Osteoblast (primary cell): ENCODE measurements around the gene METAP1D. TPM values are rescaled to one million over a fixed set of nuclear protein-coding genes. Genes with fewer than 3 reads are reported as not detected.

ENCODE experiments used
- DNase-seq: peaks from one replicate; pipeline ENCODE4 v3.0.0; 2011; ENCODE audit warnings: low spot score, mixed read lengths; ENCODE audit not compliant: insufficient read length; ENCODE audit errors: missing footprints
- H2AFZ ChIP-seq: 2 replicates; pipeline ENCODE4 v1.6.0; 2011; ENCODE audit warnings: mild to moderate bottlenecking, low read length
- H3K27ac ChIP-seq: 2 replicates; pipeline ENCODE4 v1.5.1; 2011; ENCODE audit warnings: mild to moderate bottlenecking, low read depth, low read length, moderate library complexity
- H3K27me3 ChIP-seq: 2 replicates; pipeline ENCODE4 v1.6.0; 2012; ENCODE audit warnings: mild to moderate bottlenecking, control low read depth, inconsistent platforms, low read length, moderate library complexity; ENCODE audit not compliant: insufficient read depth
- H3K36me3 ChIP-seq: 2 replicates; pipeline ENCODE4 v1.5.1; 2011; ENCODE audit warnings: mild to moderate bottlenecking, low read length, control low read depth, moderate library complexity; ENCODE audit not compliant: insufficient read depth
- H3K4me1 ChIP-seq: 2 replicates; pipeline ENCODE4 v1.5.1; 2011; ENCODE audit warnings: mild to moderate bottlenecking, low read length, control low read depth, moderate library complexity; ENCODE audit not compliant: insufficient read depth
- H3K4me2 ChIP-seq: 2 replicates; pipeline ENCODE4 v1.6.0; 2011; ENCODE audit warnings: mild to moderate bottlenecking, low read length; ENCODE audit not compliant: insufficient read depth
- H3K4me3 ChIP-seq: fragments of 200-600 bp; sonication (generic); 3 replicates; pipeline ENCODE4 v1.5.1; 2012; ENCODE audit warnings: mild to moderate bottlenecking, low read length, inconsistent platforms; ENCODE audit not compliant: insufficient read depth
- H3K79me2 ChIP-seq: 2 replicates; pipeline ENCODE4 v1.6.0; 2012; ENCODE audit warnings: mild to moderate bottlenecking, low read length, control low read depth, inconsistent platforms; ENCODE audit not compliant: insufficient read depth
- H3K9me3 ChIP-seq: 2 replicates; pipeline ENCODE4 v1.5.1; 2011; ENCODE audit warnings: low read depth, low read length, control low read depth
- H4K20me1 ChIP-seq: 2 replicates; pipeline ENCODE4 v1.6.0; 2012; ENCODE audit warnings: mild to moderate bottlenecking, low read length, control low read depth; ENCODE audit not compliant: insufficient read depth
- CTCF ChIP-seq: IDR thresholded peaks from 2 replicates; pipeline ENCODE4 v1.5.1; 2011; ENCODE audit warnings: mild to moderate bottlenecking, low read depth, low read length, moderate library complexity; ENCODE audit errors: extremely low read depth
- total RNA-seq: library from RNA; depleted of rRNA; stranded (reverse); fragments of >200 nt; gene quantifications from 2 replicates; pipeline ENCODE4 v1.2.3, GENCODE V29; 2012

The METAP1D gene
- total RNA-seq, 1 donor = 11.2 TPM

DNA sequence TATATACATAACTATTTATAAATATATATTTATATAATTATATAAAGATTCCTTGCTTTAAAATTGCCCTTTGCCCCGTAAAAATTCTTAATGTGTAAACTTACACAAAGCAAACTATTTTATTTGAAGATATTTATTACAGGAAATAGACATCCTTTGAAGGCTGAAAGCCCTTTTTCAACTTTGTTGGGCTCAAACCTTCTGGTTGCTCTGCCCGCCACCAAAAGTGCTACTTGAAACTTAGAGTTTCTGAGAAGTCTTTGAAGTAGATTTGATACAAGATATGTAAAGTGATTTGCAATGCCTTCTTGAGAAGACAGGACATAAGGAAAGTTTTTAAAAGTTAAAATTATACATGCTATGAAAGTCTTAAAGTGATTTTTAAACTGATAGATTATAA lies 36.6 kb upstream of the METAP1D start:
- Histone ChIP-seq H3K4me3 (no peak overlapping the region), H3K4me1 (peaks cover 21% of the 10 kb centered on the region), H3K27me3 (no peaks in the 10 kb centered on the region), H2AFZ (no peak overlapping the region), H3K36me3 (peaks cover 7% of the 10 kb centered on the region), H3K4me2 (no peak overlapping the region), H3K9me3 (no peaks in the 10 kb centered on the region), H4K20me1 (no peaks in the 10 kb centered on the region), H3K27ac (no peak overlapping the region), H3K79me2 (peaks cover 20% of the 10 kb centered on the region)
- TF ChIP-seq CTCF = no peak
- no peak for DNase-seq

- no peak for TF ChIP-seq CTCF
- H3K27ac ChIP-seq = no peak overlapping the region
- H3K4me3 ChIP-seq = no peak overlapping the region
- H3K27me3 ChIP-seq = no peaks in the 10 kb centered on the region
- H3K4me1 ChIP-seq = peaks cover 13% of the 10 kb centered on the region
- no peaks in the 10 kb centered on the region for H4K20me1 ChIP-seq
- H2AFZ ChIP-seq = no peak overlapping the region
- DNase-seq = no peak
- H3K4me2 ChIP-seq = no peak overlapping the region
- H3K36me3 ChIP-seq = peaks cover 7% of the 10 kb centered on the region
- H3K9me3 ChIP-seq = no peaks in the 10 kb centered on the region
- peaks cover 20% of the 10 kb centered on the region for H3K79me2 ChIP-seq
Measured at GRCh38 chr2:171964308-171964707, 35.4 kb upstream of the METAP1D start.

- H3K4me3 ChIP-seq = no peak overlapping the region
- TF ChIP-seq CTCF = no peak
Measured at GRCh38 chr2:171965238-171965637, 34.5 kb upstream of the METAP1D start.

DNA sequence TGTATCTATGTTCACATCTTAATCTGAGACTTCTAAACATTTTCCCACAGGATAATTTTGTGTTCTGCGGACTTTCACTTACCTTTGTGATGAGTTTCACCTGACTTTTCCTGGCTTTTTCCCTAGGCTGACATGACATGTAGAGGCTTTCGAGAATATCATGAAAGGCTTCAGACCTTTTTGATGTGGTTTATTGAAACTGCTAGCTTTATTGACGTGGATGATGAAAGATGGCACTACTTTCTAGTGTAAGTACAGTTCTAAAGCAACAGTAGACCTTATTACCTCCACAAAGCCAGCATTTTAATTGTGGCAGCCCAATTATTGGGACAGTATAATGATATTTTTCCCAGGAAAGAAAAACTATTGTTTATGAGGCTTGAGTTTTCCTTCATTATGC lies 34.1 kb upstream of the METAP1D start:
- H2AFZ ChIP-seq = no peak overlapping the region
- no peak for DNase-seq
- TF ChIP-seq CTCF = no peak
- peaks cover 7% of the 10 kb centered on the region for H3K36me3 ChIP-seq
- no peak overlapping the region for H3K4me2 ChIP-seq
- no peaks in the 10 kb centered on the region for H4K20me1 ChIP-seq
- H3K79me2 ChIP-seq = peaks cover 11% of the 10 kb centered on the region
- H3K4me1 ChIP-seq = peaks cover 2% of the 10 kb centered on the region
- no peaks in the 10 kb centered on the region for H3K9me3 ChIP-seq
- no peak overlapping the region for H3K27ac ChIP-seq
- no peak overlapping the region for H3K4me3 ChIP-seq
- H3K27me3 ChIP-seq = no peaks in the 10 kb centered on the region

More at GRCh38 chr2:171965238-171965637, 34.5 kb upstream of the METAP1D start:
- no peaks in the 10 kb centered on the region for H4K20me1 ChIP-seq
- peaks cover 13% of the 10 kb centered on the region for H3K79me2 ChIP-seq
- DNase-seq = no peak
- no peaks in the 10 kb centered on the region for H3K27me3 ChIP-seq
- H2AFZ ChIP-seq = no peak overlapping the region
- no peaks in the 10 kb centered on the region for H3K9me3 ChIP-seq
- H3K36me3 ChIP-seq = peaks cover 7% of the 10 kb centered on the region
- H3K27ac ChIP-seq = no peak overlapping the region
- H3K4me1 ChIP-seq = peaks cover 5% of the 10 kb centered on the region
- no peak overlapping the region for H3K4me2 ChIP-seq
